ENCODE results near the gene FAF1.
A peak's percentile ranks its signal among the peaks of the same experiment; 100 is the strongest.

FAF1 gene

DNA sequence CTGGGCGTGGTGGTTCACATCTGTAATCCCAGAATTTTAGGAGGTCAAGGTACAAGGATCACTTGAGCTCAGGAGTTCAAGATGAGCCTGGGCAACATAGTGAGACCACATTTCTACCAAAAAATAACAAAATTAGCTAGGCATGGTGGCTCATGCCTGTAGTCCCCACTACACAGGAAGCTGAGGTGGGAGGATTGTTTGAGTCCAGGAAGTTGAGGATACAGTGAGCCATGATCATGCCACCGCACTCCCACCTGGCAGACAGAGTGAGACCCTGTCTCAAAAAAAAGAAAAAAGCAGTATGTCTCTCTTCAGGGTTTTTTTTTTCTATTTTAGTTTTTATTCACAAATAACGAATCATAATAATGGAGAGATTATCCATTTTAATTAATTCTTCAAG is 303.1 kb downstream of the FAF1 start:
- H3K27ac ChIP-seq = no peak overlapping the region
- peaks cover 4% of the 10 kb centered on the region for H3K36me3 ChIP-seq (ENCODE audit: insufficient read depth, low read length)
- H3K9ac ChIP-seq (ENCODE audit: insufficient read length) = no peak overlapping the region
- DNase-seq (ENCODE audit: low read depth, low spot score) = no peak
- no peak overlapping the region for H3K4me3 ChIP-seq
- no peaks in the 10 kb centered on the region for H3K9me3 ChIP-seq (ENCODE audit: low read depth, low read length)
- TF ChIP-seq EZH2 (IDR thresholded peaks at IDR 0.05) = no peak
- TF ChIP-seq POLR2AphosphoS5 (IDR thresholded peaks at IDR 0.05; ENCODE audit: borderline replicate concordance, low read depth, low read length) = no peak
- TF ChIP-seq FOXP2 (optimal IDR thresholded peaks at IDR 0.05; ENCODE audit: control extremely low read depth, extremely low read length, insufficient read depth) = no peak

DNA sequence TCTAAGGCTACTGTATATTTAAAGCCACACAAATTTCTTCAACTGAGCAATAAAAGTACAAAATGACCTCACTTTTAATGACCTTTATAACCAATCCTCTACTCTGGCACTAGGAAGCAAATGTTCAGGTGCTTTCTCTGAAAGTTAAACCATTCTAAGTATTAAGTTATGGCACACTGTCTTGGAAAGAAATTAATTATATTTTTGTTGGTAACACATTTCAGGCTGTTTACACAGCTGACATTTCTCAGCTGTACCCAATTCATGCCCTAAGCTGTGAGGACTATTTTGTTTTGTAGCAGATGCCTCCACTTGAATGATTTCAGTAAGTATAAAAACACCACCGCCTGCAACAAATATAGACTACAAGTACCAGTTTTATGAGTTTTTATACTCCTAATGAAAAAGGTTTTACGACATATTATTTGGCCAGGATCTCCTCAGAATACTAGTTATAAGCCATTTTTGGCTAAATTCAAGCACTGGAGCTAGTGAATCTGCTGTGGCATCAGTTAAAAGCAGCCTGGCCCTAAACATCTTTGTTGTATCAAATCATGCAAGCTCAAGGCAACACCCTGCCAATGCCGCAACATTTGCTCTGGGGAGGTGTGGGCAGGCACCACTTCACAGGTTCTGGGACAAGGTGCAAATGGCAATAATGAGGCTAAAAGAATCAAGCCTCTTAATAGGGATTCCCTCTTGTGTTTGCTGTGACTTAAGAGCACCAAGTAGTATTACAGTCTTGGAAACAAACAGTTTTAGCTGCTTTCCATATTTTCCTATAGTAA is 308.4 kb downstream of the FAF1 start:
- no peak for DNase-seq (ENCODE audit: low read depth, low spot score)
- no peak for TF ChIP-seq POLR2AphosphoS5 (IDR thresholded peaks at IDR 0.05; ENCODE audit: borderline replicate concordance, low read depth, low read length)
- TF ChIP-seq FOXP2 (optimal IDR thresholded peaks at IDR 0.05; ENCODE audit: control extremely low read depth, extremely low read length, insufficient read depth) = no peak
- no peak for TF ChIP-seq EZH2 (IDR thresholded peaks at IDR 0.05)

DNA sequence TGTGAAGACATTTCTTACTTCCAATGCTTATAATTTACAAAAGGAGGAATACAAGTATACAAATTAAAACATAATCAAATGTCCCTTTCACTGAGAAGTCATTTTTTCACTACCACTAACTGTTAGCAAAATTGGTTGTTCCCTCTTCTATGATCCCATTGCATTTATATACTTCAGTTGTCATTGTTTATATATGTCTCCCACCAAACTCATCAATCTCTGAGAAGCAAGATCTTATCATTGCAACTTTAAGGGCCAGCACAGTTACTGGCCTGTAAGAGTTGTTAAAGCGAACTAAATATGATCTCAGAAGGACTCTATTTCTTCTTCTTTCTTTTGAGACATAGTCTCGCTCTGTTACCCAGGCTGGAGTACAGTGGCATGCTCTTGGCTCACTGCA is 313.5 kb downstream of the FAF1 start:
- no peak for DNase-seq (ENCODE audit: low read depth, low spot score)
- TF ChIP-seq POLR2AphosphoS5 (IDR thresholded peaks at IDR 0.05; ENCODE audit: borderline replicate concordance, low read depth, low read length) = no peak
- TF ChIP-seq FOXP2 (optimal IDR thresholded peaks at IDR 0.05; ENCODE audit: control extremely low read depth, extremely low read length, insufficient read depth) = no peak
- TF ChIP-seq EZH2 (IDR thresholded peaks at IDR 0.05) = no peak
- Histone ChIP-seq H3K9ac (ENCODE audit: insufficient read length) (no peak overlapping the region), H3K27ac (no peak overlapping the region; the same call in 1 of the 2 replicates), H3K36me3 (ENCODE audit: insufficient read depth, low read length) (no peaks in the 10 kb centered on the region), H3K9me3 (ENCODE audit: low read depth, low read length) (no peaks in the 10 kb centered on the region), H3K4me3 (no peak overlapping the region)

More for the DNA sequence above, 308.4 kb downstream of the FAF1 start:
- peaks cover 4% of the 10 kb centered on the region for H3K36me3 ChIP-seq (ENCODE audit: insufficient read depth, low read length)
- H3K4me3 ChIP-seq = no peak overlapping the region
- no peaks in the 10 kb centered on the region for H3K9me3 ChIP-seq (ENCODE audit: low read depth, low read length)
- H3K27ac ChIP-seq = no peak overlapping the region
- H3K9ac ChIP-seq (ENCODE audit: insufficient read length) = no peak overlapping the region

GRCh38 chr1:50645139-50645538 is 314.9 kb downstream of the FAF1 start:
- peak overlapping the region; percentile 51 for H3K4me3 ChIP-seq
- DNase-seq (ENCODE audit: low read depth, low spot score) = no peak
- no peaks in the 10 kb centered on the region for H3K36me3 ChIP-seq (ENCODE audit: insufficient read depth, low read length)
- TF ChIP-seq POLR2AphosphoS5 (IDR thresholded peaks at IDR 0.05; ENCODE audit: borderline replicate concordance, low read depth, low read length) (no peak), FOXP2 (optimal IDR thresholded peaks at IDR 0.05; ENCODE audit: control extremely low read depth, extremely low read length, insufficient read depth) (no peak), EZH2 (IDR thresholded peaks at IDR 0.05) (no peak)
- peak overlapping the region; percentile 68 for H3K27ac ChIP-seq
- H3K9ac ChIP-seq (ENCODE audit: insufficient read length) = no peak overlapping the region
- no peaks in the 10 kb centered on the region for H3K9me3 ChIP-seq (ENCODE audit: low read depth, low read length)

DNA sequence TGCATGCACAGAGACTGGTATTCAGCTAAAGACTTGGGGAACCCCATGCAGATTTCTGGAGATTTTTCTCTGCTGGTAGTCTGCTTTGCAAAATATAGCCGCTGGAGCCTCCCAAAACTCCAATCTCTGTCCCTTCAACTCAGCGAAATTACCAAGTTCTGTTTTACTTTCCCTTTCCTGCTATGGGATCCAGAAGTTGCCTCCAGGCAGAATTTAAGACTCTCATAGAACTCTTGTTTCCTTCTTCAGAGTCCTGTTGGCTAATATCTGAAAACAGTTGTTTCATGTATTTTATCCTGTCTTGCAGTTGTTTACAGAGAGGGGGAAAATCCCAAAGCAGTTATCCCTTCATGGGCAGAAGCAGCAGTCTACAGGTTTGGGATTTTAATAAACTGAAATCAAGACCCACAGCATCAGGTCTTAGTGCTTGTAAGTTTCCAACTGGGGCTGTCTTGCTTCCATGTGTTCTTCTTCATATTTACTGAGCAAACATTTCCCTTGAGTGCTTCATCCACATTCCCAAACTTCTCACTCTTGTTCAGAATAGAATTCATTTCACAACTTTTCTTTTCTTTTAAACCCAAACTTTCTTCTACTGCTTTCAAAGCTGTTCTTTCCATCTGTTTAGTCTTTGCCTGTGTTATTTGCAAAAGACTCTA is 315.5 kb downstream of the FAF1 start:
- peak overlapping the region; percentile 68 for H3K27ac ChIP-seq
- H3K9ac ChIP-seq (ENCODE audit: insufficient read length) = no peak overlapping the region
- TF ChIP-seq POLR2AphosphoS5 (IDR thresholded peaks at IDR 0.05; ENCODE audit: borderline replicate concordance, low read depth, low read length) = no peak
- TF ChIP-seq FOXP2 (optimal IDR thresholded peaks at IDR 0.05; ENCODE audit: control extremely low read depth, extremely low read length, insufficient read depth) = no peak
- no peak for TF ChIP-seq EZH2 (IDR thresholded peaks at IDR 0.05)
- no peaks in the 10 kb centered on the region for H3K36me3 ChIP-seq (ENCODE audit: insufficient read depth, low read length)
- DNase-seq (ENCODE audit: low read depth, low spot score) = peak; percentile 65
- peak overlapping the region; percentile 51 for H3K4me3 ChIP-seq
- H3K9me3 ChIP-seq (ENCODE audit: low read depth, low read length) = no peaks in the 10 kb centered on the region

DNA sequence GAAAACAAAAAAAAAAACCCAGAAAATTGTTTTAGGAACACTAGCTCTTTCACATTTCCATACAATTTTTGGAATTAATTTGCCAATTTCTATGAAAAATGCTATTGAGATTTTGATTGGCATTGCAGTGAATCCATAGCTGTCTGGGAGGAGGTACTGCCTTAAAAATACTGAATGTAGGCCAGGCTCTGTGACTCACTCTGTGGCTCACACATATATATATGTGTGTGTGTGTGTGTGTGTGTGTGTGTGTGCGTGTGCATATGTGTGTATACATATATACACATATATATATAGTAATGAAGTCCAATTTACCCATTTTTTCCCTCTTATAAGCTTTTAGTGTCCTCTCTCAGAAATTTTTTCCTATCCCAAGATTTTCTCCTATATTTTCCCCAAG is 322.6 kb downstream of the FAF1 start:
- Histone ChIP-seq H3K9ac (ENCODE audit: insufficient read length) (no peak overlapping the region), H3K4me3 (no peak overlapping the region), H3K9me3 (ENCODE audit: low read depth, low read length) (no peaks in the 10 kb centered on the region), H3K27ac (no peak overlapping the region), H3K36me3 (ENCODE audit: insufficient read depth, low read length) (no peaks in the 10 kb centered on the region; the same call in 1 of the 2 replicates)
- DNase-seq (ENCODE audit: low read depth, low spot score) = no peak
- TF ChIP-seq FOXP2 (optimal IDR thresholded peaks at IDR 0.05; ENCODE audit: control extremely low read depth, extremely low read length, insufficient read depth) (no peak), EZH2 (IDR thresholded peaks at IDR 0.05) (no peak), POLR2AphosphoS5 (IDR thresholded peaks at IDR 0.05; ENCODE audit: borderline replicate concordance, low read depth, low read length) (no peak)

GRCh38 chr1:50634251-50634650 is 325.8 kb downstream of the FAF1 start:
- no peak for DNase-seq (ENCODE audit: low read depth, low spot score)
- no peak overlapping the region for H3K9ac ChIP-seq (ENCODE audit: insufficient read length)
- no peak overlapping the region for H3K27ac ChIP-seq
- no peaks in the 10 kb centered on the region for H3K9me3 ChIP-seq (ENCODE audit: low read depth, low read length)
- no peaks in the 10 kb centered on the region; the same call in 1 of the 2 replicates for H3K36me3 ChIP-seq (ENCODE audit: insufficient read depth, low read length)
- no peak overlapping the region for H3K4me3 ChIP-seq
- no peak for TF ChIP-seq EZH2 (IDR thresholded peaks at IDR 0.05)
- TF ChIP-seq FOXP2 (optimal IDR thresholded peaks at IDR 0.05; ENCODE audit: control extremely low read depth, extremely low read length, insufficient read depth) = no peak
- no peak for TF ChIP-seq POLR2AphosphoS5 (IDR thresholded peaks at IDR 0.05; ENCODE audit: borderline replicate concordance, low read depth, low read length)

DNA sequence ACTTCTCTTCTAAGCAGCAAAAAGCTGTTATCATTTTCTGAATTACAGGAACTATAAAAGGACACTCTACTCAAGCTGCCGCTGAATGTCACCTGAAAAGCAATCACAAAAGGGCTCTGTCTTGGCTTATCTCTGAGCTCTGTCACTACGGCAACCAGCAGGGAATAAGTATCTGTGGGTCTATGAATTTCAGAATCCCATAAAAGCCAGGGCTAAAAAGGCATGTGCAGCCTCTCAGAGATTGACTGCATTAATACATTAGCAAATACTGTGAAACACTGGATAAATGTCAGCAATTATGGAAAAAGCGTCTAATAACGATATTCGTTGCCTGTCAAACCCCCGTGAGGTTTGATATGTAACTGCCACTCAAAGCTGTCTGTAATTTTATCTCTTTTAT is 326.6 kb downstream of the FAF1 start:
- H3K9ac ChIP-seq (ENCODE audit: insufficient read length) = no peak overlapping the region
- no peak overlapping the region for H3K4me3 ChIP-seq
- no peak for TF ChIP-seq EZH2 (IDR thresholded peaks at IDR 0.05)
- H3K36me3 ChIP-seq (ENCODE audit: insufficient read depth, low read length) = no peaks in the 10 kb centered on the region; the same call in 1 of the 2 replicates
- no peak for DNase-seq (ENCODE audit: low read depth, low spot score)
- H3K9me3 ChIP-seq (ENCODE audit: low read depth, low read length) = no peaks in the 10 kb centered on the region
- no peak overlapping the region for H3K27ac ChIP-seq

Data from SK-N-MC (cell line).